ENCODE measurements around the gene RASGRP1.

Gene RASGRP1

DNA sequence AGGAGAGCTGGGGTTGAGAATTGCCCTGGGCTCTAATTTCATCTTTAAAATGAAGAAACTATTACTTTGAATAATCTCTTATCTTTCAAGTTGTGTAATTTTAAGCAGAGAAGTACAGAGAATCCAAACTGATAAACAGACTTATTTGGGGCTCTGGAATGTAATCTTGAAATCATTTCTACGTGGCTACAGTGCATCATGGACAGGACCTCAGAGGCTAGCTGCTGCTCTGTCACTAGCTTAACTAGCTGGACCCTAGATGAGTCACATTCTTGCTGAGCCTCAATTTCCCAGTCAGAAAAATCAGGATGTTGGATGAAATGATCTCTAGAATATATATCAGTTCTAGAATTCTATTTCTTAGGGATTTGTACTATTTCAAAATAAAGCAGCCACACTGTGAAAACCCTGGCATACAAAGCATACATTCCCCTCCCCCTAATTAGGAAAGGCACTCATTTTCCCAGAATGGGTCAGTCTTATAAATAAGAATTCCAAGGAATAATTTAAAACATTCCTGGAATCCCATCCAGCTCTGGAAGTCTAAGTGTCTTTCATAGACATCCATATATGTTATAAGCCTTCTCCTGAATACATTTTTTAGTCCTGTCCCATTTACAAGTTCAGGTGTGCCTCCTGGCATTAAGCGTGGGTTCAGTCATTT lies 47.2 kb downstream of the RASGRP1 start:
- TF ChIP-seq, protein P1, sequence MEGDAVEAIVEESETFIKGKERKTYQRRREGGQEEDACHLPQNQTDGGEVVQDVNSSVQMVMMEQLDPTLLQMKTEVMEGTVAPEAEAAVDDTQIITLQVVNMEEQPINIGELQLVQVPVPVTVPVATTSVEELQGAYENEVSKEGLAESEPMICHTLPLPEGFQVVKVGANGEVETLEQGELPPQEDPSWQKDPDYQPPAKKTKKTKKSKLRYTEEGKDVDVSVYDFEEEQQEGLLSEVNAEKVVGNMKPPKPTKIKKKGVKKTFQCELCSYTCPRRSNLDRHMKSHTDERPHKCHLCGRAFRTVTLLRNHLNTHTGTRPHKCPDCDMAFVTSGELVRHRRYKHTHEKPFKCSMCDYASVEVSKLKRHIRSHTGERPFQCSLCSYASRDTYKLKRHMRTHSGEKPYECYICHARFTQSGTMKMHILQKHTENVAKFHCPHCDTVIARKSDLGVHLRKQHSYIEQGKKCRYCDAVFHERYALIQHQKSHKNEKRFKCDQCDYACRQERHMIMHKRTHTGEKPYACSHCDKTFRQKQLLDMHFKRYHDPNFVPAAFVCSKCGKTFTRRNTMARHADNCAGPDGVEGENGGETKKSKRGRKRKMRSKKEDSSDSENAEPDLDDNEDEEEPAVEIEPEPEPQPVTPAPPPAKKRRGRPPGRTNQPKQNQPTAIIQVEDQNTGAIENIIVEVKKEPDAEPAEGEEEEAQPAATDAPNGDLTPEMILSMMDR (conservative IDR thresholded peaks at IDR 0.05) = no peak
- no peak overlapping the region for H3K27ac ChIP-seq

DNA sequence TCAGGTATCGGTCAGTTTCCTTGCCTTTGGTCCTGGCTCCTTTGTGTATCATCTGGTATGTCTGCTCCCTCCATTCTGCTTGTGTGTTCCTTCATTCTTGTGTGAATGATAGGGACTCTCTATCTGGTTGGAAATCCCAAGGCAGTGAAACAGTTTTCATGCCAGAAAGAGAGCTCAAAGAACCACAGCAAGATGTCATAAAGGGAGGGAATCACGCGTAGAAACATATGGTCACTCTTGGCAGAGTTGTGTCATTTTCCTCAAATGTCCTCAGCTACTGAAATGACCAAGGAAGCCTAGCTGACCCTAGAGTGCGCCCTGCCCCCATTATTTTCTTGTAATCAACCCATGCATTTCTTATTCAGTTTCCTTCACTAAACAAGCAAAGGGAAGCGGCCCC lies 48.0 kb downstream of the RASGRP1 start:
- TF ChIP-seq, protein P1 (conservative IDR thresholded peaks at IDR 0.05) = no peak
- H3K27ac ChIP-seq = no peak overlapping the region

DNA sequence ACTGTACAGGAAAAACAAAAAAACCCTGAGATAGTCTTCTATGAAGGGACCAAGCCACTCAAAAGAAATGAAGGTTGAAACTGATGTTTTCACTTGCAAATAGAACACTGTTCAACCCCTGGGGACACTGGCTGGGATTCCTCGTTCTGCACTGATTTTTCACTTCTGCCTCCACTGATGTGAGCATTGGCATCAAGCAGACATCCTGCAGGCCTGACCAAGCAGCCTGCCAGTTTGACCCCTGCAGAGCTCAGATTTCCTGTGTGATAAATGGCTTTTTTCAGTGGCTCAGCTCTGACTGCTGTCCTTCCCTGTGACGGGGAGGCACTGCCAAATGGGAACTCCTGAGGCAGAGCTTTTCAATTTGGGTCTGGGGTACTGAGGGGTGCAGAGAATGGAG lies 50.0 kb downstream of the RASGRP1 start:
- TF ChIP-seq, protein P1 (conservative IDR thresholded peaks at IDR 0.05) = no peak
- H3K27ac ChIP-seq = no peak overlapping the region

DNA sequence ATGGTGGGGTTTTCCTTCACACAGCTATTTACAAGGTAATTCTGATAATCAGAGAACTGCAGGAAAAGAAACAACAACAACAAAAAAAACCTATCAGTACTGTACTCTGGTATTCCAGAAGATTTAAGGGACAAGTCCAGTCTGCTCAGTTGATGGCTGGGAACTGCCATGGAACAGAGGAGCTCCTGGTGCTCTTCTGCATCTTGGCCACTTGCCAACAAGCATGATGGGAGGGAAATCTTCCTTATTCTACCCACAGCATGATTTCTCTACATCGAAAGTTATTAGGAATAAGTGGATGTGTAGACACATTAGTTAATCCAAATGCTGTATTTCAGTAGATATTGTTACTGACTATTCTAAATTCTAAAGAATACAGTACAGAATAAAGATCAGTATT lies 51.7 kb downstream of the RASGRP1 start:
- H3K27ac ChIP-seq = no peak overlapping the region
- TF ChIP-seq, protein P1 (conservative IDR thresholded peaks at IDR 0.05) = no peak

DNA sequence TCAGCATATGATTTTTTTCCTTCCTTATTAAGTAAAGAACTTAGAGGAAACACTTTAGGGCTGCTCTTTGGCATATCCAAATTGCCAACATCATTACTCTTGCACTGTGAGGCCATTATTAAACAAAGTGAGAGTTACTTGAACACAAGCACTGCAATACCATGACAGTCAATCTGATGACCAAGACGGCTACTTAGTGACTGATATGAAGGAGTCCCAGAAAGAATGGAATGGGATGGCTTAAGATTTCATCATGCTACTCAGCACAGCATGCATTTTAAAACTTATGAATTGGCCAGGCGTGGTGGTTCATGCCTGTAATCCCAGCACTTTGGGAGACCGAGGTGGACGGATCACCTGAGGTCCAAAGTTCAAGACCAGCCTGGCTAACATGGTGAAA lies 55.5 kb downstream of the RASGRP1 start:
- H3K27ac ChIP-seq = no peak overlapping the region
- TF ChIP-seq, protein P1 (conservative IDR thresholded peaks at IDR 0.05) = no peak

DNA sequence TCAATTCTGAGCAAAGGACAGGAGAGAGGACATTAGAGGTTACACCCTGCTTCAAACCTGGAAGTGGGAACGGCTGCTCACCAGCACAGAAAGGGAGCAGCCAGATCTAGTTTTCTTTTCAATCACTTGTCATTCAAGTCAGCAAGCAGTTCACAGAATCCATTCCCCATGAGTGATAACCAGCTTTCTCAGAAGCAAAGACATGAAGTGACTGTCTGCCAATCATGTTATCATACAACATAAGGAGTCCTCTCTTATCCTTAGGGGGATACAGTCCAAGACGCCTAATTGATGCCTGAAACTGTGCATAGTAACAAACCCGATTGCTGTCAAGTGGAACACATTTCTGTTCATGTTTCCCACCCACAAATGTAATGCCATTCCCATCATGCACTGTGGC lies 56.0 kb downstream of the RASGRP1 start:
- TF ChIP-seq, protein P1 (conservative IDR thresholded peaks at IDR 0.05) = no peak
- no peak overlapping the region for H3K27ac ChIP-seq

DNA sequence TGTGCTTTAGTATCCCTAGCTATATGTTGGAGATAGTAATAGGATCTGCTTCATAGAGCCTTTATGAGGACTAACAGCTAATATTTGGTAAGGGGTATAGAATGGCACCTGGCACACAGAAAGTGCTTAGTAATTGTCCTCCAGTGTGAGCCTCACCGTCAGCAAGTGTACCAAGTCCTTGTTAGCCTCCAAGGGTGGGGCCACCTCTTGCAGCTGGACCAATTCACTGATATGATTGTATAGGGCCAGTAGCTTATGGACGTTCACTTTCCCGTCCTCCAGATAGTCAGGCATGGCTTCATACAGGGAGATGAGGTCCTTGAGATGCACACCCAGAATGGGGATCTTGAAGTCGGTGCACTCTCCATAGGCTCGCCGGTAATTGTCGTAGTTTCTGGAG lies 57.0 kb downstream of the RASGRP1 start:
- TF ChIP-seq, protein P1 (conservative IDR thresholded peaks at IDR 0.05) = no peak
- H3K27ac ChIP-seq = no peak overlapping the region

Data from VCaP (cell line).